Naive thymus-derived CD8-positive, alpha-beta T cell (primary cell): ENCODE results near the gene JMJD4. TPM values are rescaled to one million over a fixed set of nuclear protein-coding genes. Genes with fewer than 3 reads are reported as not detected.

Experiments
- ATAC-seq, 2 donors: fragments of 150-1000 bp; cut with Tn5 transposase in 1 of 2; sonication (Bioruptor Pico), chemical (Tn5 transposase) in 1 of 2; 1 replicate in 1 of 2; 2 replicates in 1 of 2; pipeline ENCODE4 v1.10.0; 2021; ENCODE audit warnings: mild to moderate bottlenecking in 2 of 2, moderate library complexity in 2 of 2
- POLR2A ChIA-PET: fragments of 350-600 bp; sonication (Branson Sonifier 250); formaldehyde crosslinking; loops from one replicate; lab custom pipeline; 2021; ENCODE audit warnings: antibody characterized with exemption; lab: Charles Lee
- DNase-seq, 10 donors: peaks; one replicate each; pipeline versions ENCODE4 v3.0.0 to v3.0.0-alpha.2; 2020 to 2022
- H3K27ac Mint-ChIP-seq, 10 donors: one replicate each; pipeline ENCODE4 v1.8.0; 2020 to 2022; ENCODE audit warnings: mild to moderate bottlenecking in 10 of 10, mixed read lengths in 10 of 10, moderate library complexity in 4 of 10, inconsistent platforms in 1 of 10
- H3K27me3 Mint-ChIP-seq, 5 donors: one replicate each; pipeline ENCODE4 v1.8.0; 2021 to 2022; ENCODE audit warnings: mixed read lengths in 5 of 5
- H3K36me3 Mint-ChIP-seq, 3 donors: one replicate each; pipeline ENCODE4 v1.8.0; 2020 to 2022; ENCODE audit warnings: mixed read lengths in 3 of 3, mild to moderate bottlenecking in 2 of 3, inconsistent platforms in 1 of 3
- H3K4me1 Mint-ChIP-seq, 4 donors: one replicate each; pipeline ENCODE4 v1.8.0; 2021 to 2022; ENCODE audit warnings: mixed read lengths in 4 of 4
- H3K4me3 Mint-ChIP-seq, 10 donors: one replicate each; pipeline ENCODE4 v1.8.0; 2020 to 2022; ENCODE audit warnings: mild to moderate bottlenecking in 10 of 10, mixed read lengths in 10 of 10, moderate library complexity in 6 of 10, inconsistent platforms in 1 of 10
- H3K9me3 Mint-ChIP-seq, 9 donors: one replicate each; pipeline ENCODE4 v1.8.0; 2020 to 2022; ENCODE audit warnings: mixed read lengths in 9 of 9, mild to moderate bottlenecking in 3 of 9, inconsistent platforms in 1 of 9, moderate library complexity in 1 of 9
- polyA plus RNA-seq, 3 donors: library from polyadenylated mRNA; unstranded; fragments of 300-500 nt; fragmentation: Illumina TruSeq; gene quantifications; one replicate each; pipeline ENCODE4 v1.2.3, GENCODE V29; 2021
- total RNA-seq, 8 experiments: library from RNA in 2 of 8; stranded (reverse) in 2 of 8; gene quantifications; one replicate each; pipeline ENCODE4 v1.2.3 and lab custom pipeline; 2021 to 2026

JMJD4 gene
- total and polyA plus RNA-seq, 5 experiments from 2014 or later: 27.1 to 37.9 (median 31.9) TPM

GRCh38 chr1:227774821-227775661 is 39.9 kb upstream of the JMJD4 start:
- Mint-ChIP-seq H3K4me3 (peak overlapping the region in 2 of 10 donors; percentile 10 to 82), H3K9me3 (no peaks in the 10 kb centered on the region), H3K36me3 (peaks cover 0 to 9% (median 2%) of the 10 kb centered on the region in 3 donors), H3K27me3 (no peaks in the 10 kb centered on the region), H3K4me1 (peaks cover 21 to 49% (median 37%) of the 10 kb centered on the region in 4 donors), H3K27ac (peak overlapping the region in 9 of 10 donors; percentile 76 to 96 (median 95))
- peak in 1 of 10 donors; percentile 53 for DNase-seq
- POLR2A ChIA-PET: interaction anchor here (2.5 to 3.6 kb wide), 3 partner anchors 9 to 110 kb away, joined by 15 to 26 read pairs (median 20); no protein-coding TSS in a partner anchor
- no peak for ATAC-seq

GRCh38 chr1:227774051-227774731 is 39.1 kb upstream of the JMJD4 start:
- Mint-ChIP-seq H3K9me3 (no peaks in the 10 kb centered on the region), H3K27ac (peak overlapping the region; percentile 76 to 96 (median 95)), H3K36me3 (peaks cover 0 to 9% (median 2%) of the 10 kb centered on the region in 3 donors), H3K4me3 (peak overlapping the region; percentile 61 to 88 (median 74)), H3K4me1 (peaks cover 21 to 49% (median 37%) of the 10 kb centered on the region in 4 donors), H3K27me3 (no peaks in the 10 kb centered on the region)
- POLR2A ChIA-PET: interaction anchor here (1.0 to 3.6 kb wide), 5 partner anchors 9 to 114 kb away, joined by 3 to 26 read pairs (median 15); no protein-coding TSS in a partner anchor
- peak in 9 of 10 donors; percentile 31 to 89 (median 76) for DNase-seq
- ATAC-seq: peak; percentile 93 to 95

GRCh38 chr1:227773558-227773957 is 38.5 kb upstream of the JMJD4 start:
- ATAC-seq (peak; percentile 11 to 13), DNase-seq (peak in 2 of 10 donors; percentile 6 to 63)
- Mint-ChIP-seq H3K27ac (peak overlapping the region; percentile 76 to 96 (median 95)), H3K4me3 (peak overlapping the region in 9 of 10 donors; percentile 14 to 88 (median 72)), H3K36me3 (peaks cover 0 to 12% (median 4%) of the 10 kb centered on the region in 3 donors), H3K27me3 (no peaks in the 10 kb centered on the region), H3K4me1 (peaks cover 22 to 52% (median 38%) of the 10 kb centered on the region in 4 donors), H3K9me3 (no peaks in the 10 kb centered on the region)
- POLR2A ChIA-PET: interaction anchor here (1.0 to 3.6 kb wide), 5 partner anchors 8 to 114 kb away, joined by 3 to 26 read pairs (median 15); no protein-coding TSS in a partner anchor

- POLR2A ChIA-PET: interaction anchor here (3.6 kb wide), 1 partner anchor 16 kb away, joined by 26 read pairs; no protein-coding TSS in a partner anchor
- Mint-ChIP-seq H3K4me3 (peak overlapping the region in 2 of 10 donors; percentile 54 to 59), H3K4me1 (peaks cover 31 to 67% (median 54%) of the 10 kb centered on the region in 4 donors), H3K27me3 (no peaks in the 10 kb centered on the region), H3K27ac (peak overlapping the region in 6 of 10 donors; percentile 6 to 91 (median 60)), H3K36me3 (peaks cover 0 to 19% (median 10%) of the 10 kb centered on the region in 3 donors), H3K9me3 (no peaks in the 10 kb centered on the region)
- ATAC-seq: no peak
- DNase-seq: peak in 1 of 10 donors; percentile 10
These were observed 36.7 kb upstream of the JMJD4 start for GRCh38 chr1:227771771-227772170.

GRCh38 chr1:227771326-227771725 is 36.2 kb upstream of the JMJD4 start:
- Mint-ChIP-seq H3K4me3 (no peak overlapping the region), H3K27ac (peak overlapping the region in 1 of 10 donors; percentile 27), H3K4me1 (peaks cover 34 to 70% (median 57%) of the 10 kb centered on the region in 4 donors), H3K36me3 (peaks cover 0 to 15% (median 10%) of the 10 kb centered on the region in 3 donors), H3K9me3 (no peaks in the 10 kb centered on the region), H3K27me3 (no peaks in the 10 kb centered on the region)
- POLR2A ChIA-PET: no interaction called here
- DNase-seq: peak in 1 of 10 donors; percentile 42
- no peak for ATAC-seq

- ATAC-seq (no peak), DNase-seq (peak in 1 of 10 donors; percentile 57)
- H3K27ac Mint-ChIP-seq: no peak overlapping the region
- H3K4me3 Mint-ChIP-seq: no peak overlapping the region
- POLR2A ChIA-PET: no interaction called here
- peaks cover 0 to 13% (median 10%) of the 10 kb centered on the region in 3 donors for H3K36me3 Mint-ChIP-seq
- H3K27me3 Mint-ChIP-seq: no peaks in the 10 kb centered on the region
- no peaks in the 10 kb centered on the region for H3K9me3 Mint-ChIP-seq
- peaks cover 38 to 73% (median 60%) of the 10 kb centered on the region in 4 donors for H3K4me1 Mint-ChIP-seq
These were observed 35.7 kb upstream of the JMJD4 start for GRCh38 chr1:227770812-227771211.

GRCh38 chr1:227769936-227770494 is 34.9 kb upstream of the JMJD4 start:
- H3K27ac Mint-ChIP-seq: no peak overlapping the region
- H3K36me3 Mint-ChIP-seq: peaks cover 0 to 13% (median 10%) of the 10 kb centered on the region in 3 donors
- H3K4me1 Mint-ChIP-seq: peaks cover 40 to 78% (median 67%) of the 10 kb centered on the region in 4 donors
- POLR2A ChIA-PET: no interaction called here
- ATAC-seq (no peak), DNase-seq (peak in 1 of 10 donors; percentile 52)
- no peaks in the 10 kb centered on the region for H3K27me3 Mint-ChIP-seq
- no peaks in the 10 kb centered on the region for H3K9me3 Mint-ChIP-seq
- no peak overlapping the region for H3K4me3 Mint-ChIP-seq

- H3K27ac Mint-ChIP-seq: peak overlapping the region in 3 of 10 donors; percentile 14 to 70 (median 27)
- POLR2A ChIA-PET: interaction anchor here (1.2 kb wide), 1 partner anchor 19 kb away, joined by 6 read pairs; no protein-coding TSS in a partner anchor
- peaks cover 36 to 79% (median 67%) of the 10 kb centered on the region in 4 donors for H3K4me1 Mint-ChIP-seq
- DNase-seq: peak in 1 of 10 donors; percentile 43
- no peak for ATAC-seq
- H3K9me3 Mint-ChIP-seq: no peaks in the 10 kb centered on the region
- H3K4me3 Mint-ChIP-seq: no peak overlapping the region
- peaks cover 0 to 13% (median 10%) of the 10 kb centered on the region in 3 donors for H3K36me3 Mint-ChIP-seq
- H3K27me3 Mint-ChIP-seq: no peaks in the 10 kb centered on the region
These were observed 34.2 kb upstream of the JMJD4 start for GRCh38 chr1:227769047-227769935.

- Mint-ChIP-seq H3K4me1 (peaks cover 36 to 79% (median 67%) of the 10 kb centered on the region in 4 donors), H3K27me3 (no peaks in the 10 kb centered on the region), H3K27ac (peak overlapping the region in 4 of 10 donors; percentile 27 to 71 (median 67)), H3K4me3 (no peak overlapping the region), H3K9me3 (no peaks in the 10 kb centered on the region), H3K36me3 (peaks cover 0 to 13% (median 10%) of the 10 kb centered on the region in 3 donors)
- ATAC-seq: no peak
- DNase-seq: peak in 1 of 10 donors; percentile 34
- POLR2A ChIA-PET: interaction anchor here (1.0 to 1.2 kb wide), 2 partner anchors 19 to 102 kb away, joined by 4 to 6 read pairs; no protein-coding TSS in a partner anchor
These were observed 33.5 kb upstream of the JMJD4 start for GRCh38 chr1:227768640-227769039.

GRCh38 chr1:227768125-227768439 is 33.0 kb upstream of the JMJD4 start:
- no peaks in the 10 kb centered on the region for H3K27me3 Mint-ChIP-seq
- H3K36me3 Mint-ChIP-seq: peaks cover 0 to 13% (median 10%) of the 10 kb centered on the region in 3 donors
- ATAC-seq: no peak
- peaks cover 36 to 79% (median 67%) of the 10 kb centered on the region in 4 donors for H3K4me1 Mint-ChIP-seq
- POLR2A ChIA-PET: interaction anchor here (1.0 to 1.2 kb wide), 2 partner anchors 20 to 102 kb away, joined by 4 to 6 read pairs; no protein-coding TSS in a partner anchor
- DNase-seq: peak in 1 of 10 donors; percentile 46
- no peaks in the 10 kb centered on the region for H3K9me3 Mint-ChIP-seq
- H3K27ac Mint-ChIP-seq: peak overlapping the region in 1 of 10 donors; percentile 40
- H3K4me3 Mint-ChIP-seq: peak overlapping the region in 2 of 10 donors; percentile 30 to 73
